Upper lobe of left lung (tissue), 6 donors: ENCODE results near the gene ACACA. TPM values are rescaled to one million over a fixed set of nuclear protein-coding genes. Genes with fewer than 3 reads are reported as not detected.

Experiments
- ATAC-seq, 2 donors: fragments of 200-7000 bp; cut with Tn5 transposase; one replicate each; pipeline ENCODE4 v1.9.1; 2022; ENCODE audit warnings: mild to moderate bottlenecking in 2 of 2, moderate library complexity in 2 of 2; ENCODE audit not compliant: low FRiP score in 2 of 2
- DNase-seq, 2 donors: peaks; one replicate each; pipeline ENCODE4 v3.0.0-alpha.2; 2019 to 2020
- H3K27ac ChIP-seq, 4 donors: fragments of 200-600 bp; sonication (generic); one replicate each; pipeline ENCODE4 v1.5.1; 2016 to 2019
- H3K27me3 ChIP-seq, 4 donors: fragments of 200-600 bp; sonication (generic); one replicate each; pipeline ENCODE4 v1.5.1; 2017 to 2019
- H3K36me3 ChIP-seq, 4 donors: fragments of 200-600 bp; sonication (generic); one replicate each; pipeline ENCODE4 v1.5.1; 2016 to 2019
- H3K4me1 ChIP-seq, 4 donors: fragments of 200-600 bp; sonication (generic); one replicate each; pipeline ENCODE4 v1.5.1; 2018 to 2019
- H3K4me3 ChIP-seq, 4 donors: fragments of 200-600 bp; sonication (generic); one replicate each; pipeline ENCODE4 v1.5.1; 2017 to 2019; ENCODE audit warnings: mild to moderate bottlenecking in 2 of 4, moderate library complexity in 1 of 4
- H3K9me3 ChIP-seq, 4 donors: fragments of 200-600 bp; sonication (generic); one replicate each; pipeline ENCODE4 v1.5.1; 2018 to 2019
- EP300 ChIP-seq, 4 donors: sonication (generic); formaldehyde crosslinking; IDR thresholded peaks; one replicate each; pipeline ENCODE4 v1.5.1; 2017; ENCODE audit warnings: antibody characterized with exemption in 4 of 4, control low read depth in 2 of 4
- POLR2A ChIP-seq, 4 donors: fragments of 450-650 bp; IDR thresholded peaks; one replicate each; pipeline ENCODE4 v1.5.1; 2016 to 2017; ENCODE audit warnings: antibody characterized with exemption in 4 of 4, mild to moderate bottlenecking in 2 of 4
- POLR2AphosphoS5 ChIP-seq, 2 donors: sonication (generic); formaldehyde crosslinking; IDR thresholded peaks; one replicate each; pipeline ENCODE4 v1.5.1; 2017; ENCODE audit warnings: antibody characterized with exemption in 2 of 2
- WGBS, 2 donors: methylation state at CpG; one replicate each; pipeline ENCODE4 v1.1.5; 2017 to 2018; 5-methylcytosine and 5-hydroxymethylcytosine counted together
- total RNA-seq, 6 donors: library from RNA; depleted of rRNA in 4 of 6; stranded (reverse); fragments of >200 nt in 4 of 6; gene quantifications; one replicate each; pipeline versions ENCODE4 v1.1.0 to v1.2.1, GENCODE V29; 2016 to 2021
- TF ChIP-seq, protein P1 (sequence below), 6 experiments: fragments of 450-650 bp in 4 of 6; fragments of 200-600 bp in 2 of 6; sonication (generic) in 2 of 6; IDR thresholded peaks; one replicate each; pipeline ENCODE4 v1.5.1; 2016 to 2019; ENCODE audit warnings: antibody characterized with exemption in 6 of 6
- donor health status: DM: no; HTN: no; CAD: no; lungs with moderate emphysema.
- donor health status: DM: no; HTN: yes; CAD: no; lungs with severe emphysema.

The ACACA gene
- total RNA-seq, 6 donors from 2014 or later = 55.7 to 129 (median 91.9) TPM

DNA sequence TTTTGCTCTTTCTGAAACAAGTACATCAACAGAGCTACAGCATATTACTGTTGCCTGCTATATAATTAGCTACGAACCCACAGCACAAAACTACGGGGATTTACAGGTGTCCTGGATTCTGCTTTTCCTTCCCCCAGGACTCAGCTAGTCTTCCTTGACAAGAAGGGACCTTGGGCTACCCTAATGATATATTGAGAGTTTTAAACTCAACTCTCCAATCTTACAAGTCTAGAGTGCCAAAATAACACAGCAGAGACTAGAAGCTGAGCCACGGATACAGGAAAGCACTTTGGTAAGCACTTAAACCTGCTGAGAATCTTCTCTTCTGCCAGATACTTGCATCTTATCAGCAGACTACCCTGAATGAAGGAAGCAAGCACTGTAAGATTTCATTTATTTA lies 192.2 kb downstream of the ACACA start:
- DNase-seq (no peak), ATAC-seq (no peak)
- WGBS, 2 donors = 91 to 93% methylated on average over 3 of the region's 3 CpGs

GRCh38 chr17:37213927-37214326 lies 192.7 kb downstream of the ACACA start:
- H3K9me3 ChIP-seq = no peaks in the 10 kb centered on the region
- ATAC-seq = no peak
- H3K36me3 ChIP-seq = peaks cover 0 to 21% (median 9%) of the 10 kb centered on the region in 4 donors
- TF ChIP-seq POLR2A (IDR thresholded peaks at IDR 0.05) (no peak), POLR2AphosphoS5 (IDR thresholded peaks at IDR 0.05) (no peak), EP300 (IDR thresholded peaks at IDR 0.05) (no peak)
- TF ChIP-seq, protein P1, sequence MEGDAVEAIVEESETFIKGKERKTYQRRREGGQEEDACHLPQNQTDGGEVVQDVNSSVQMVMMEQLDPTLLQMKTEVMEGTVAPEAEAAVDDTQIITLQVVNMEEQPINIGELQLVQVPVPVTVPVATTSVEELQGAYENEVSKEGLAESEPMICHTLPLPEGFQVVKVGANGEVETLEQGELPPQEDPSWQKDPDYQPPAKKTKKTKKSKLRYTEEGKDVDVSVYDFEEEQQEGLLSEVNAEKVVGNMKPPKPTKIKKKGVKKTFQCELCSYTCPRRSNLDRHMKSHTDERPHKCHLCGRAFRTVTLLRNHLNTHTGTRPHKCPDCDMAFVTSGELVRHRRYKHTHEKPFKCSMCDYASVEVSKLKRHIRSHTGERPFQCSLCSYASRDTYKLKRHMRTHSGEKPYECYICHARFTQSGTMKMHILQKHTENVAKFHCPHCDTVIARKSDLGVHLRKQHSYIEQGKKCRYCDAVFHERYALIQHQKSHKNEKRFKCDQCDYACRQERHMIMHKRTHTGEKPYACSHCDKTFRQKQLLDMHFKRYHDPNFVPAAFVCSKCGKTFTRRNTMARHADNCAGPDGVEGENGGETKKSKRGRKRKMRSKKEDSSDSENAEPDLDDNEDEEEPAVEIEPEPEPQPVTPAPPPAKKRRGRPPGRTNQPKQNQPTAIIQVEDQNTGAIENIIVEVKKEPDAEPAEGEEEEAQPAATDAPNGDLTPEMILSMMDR (IDR thresholded peaks at IDR 0.05) = no peak
- no peaks in the 10 kb centered on the region for H3K27me3 ChIP-seq
- no peaks in the 10 kb centered on the region for H3K4me1 ChIP-seq
- 87 to 89% methylated on average over 2 of the region's 2 CpGs for WGBS, 2 donors
- no peak overlapping the region for H3K4me3 ChIP-seq
- H3K27ac ChIP-seq = no peak overlapping the region
- no peak for DNase-seq

More for the DNA sequence above, 192.2 kb downstream of the ACACA start:
- H3K4me3 ChIP-seq = no peak overlapping the region
- no peak for TF ChIP-seq POLR2AphosphoS5 (IDR thresholded peaks at IDR 0.05)
- TF ChIP-seq POLR2A (IDR thresholded peaks at IDR 0.05) = no peak
- TF ChIP-seq EP300 (IDR thresholded peaks at IDR 0.05) = no peak
- TF ChIP-seq, protein P1 (IDR thresholded peaks at IDR 0.05) = no peak
- no peaks in the 10 kb centered on the region for H3K27me3 ChIP-seq
- no peaks in the 10 kb centered on the region for H3K4me1 ChIP-seq
- H3K27ac ChIP-seq = no peak overlapping the region
- H3K36me3 ChIP-seq = peaks cover 0 to 26% (median 11%) of the 10 kb centered on the region in 4 donors
- H3K9me3 ChIP-seq = no peaks in the 10 kb centered on the region

DNA sequence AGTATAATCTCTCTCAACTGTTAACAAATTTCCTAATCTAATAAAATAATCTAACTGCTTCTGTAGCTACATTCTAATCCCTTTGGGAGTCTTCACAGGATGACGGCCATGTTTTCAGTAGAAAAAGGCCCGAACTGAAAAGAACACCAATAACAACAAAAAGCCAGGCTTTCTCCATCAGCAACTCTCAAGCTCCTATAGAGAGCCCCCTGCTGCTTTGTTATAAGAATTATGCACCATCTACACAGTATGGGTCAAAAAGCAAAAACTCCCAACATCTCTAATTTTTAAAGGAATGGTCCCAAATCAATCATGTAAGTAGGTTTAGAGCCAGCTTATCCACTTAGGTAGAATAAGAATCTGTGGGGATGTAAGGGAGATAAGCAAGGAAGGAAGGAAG lies 194.5 kb downstream of the ACACA start:
- Histone ChIP-seq H3K4me1 (no peaks in the 10 kb centered on the region), H3K4me3 (no peak overlapping the region), H3K36me3 (peaks cover 0 to 23% (median 11%) of the 10 kb centered on the region in 4 donors), H3K9me3 (no peaks in the 10 kb centered on the region), H3K27me3 (no peaks in the 10 kb centered on the region), H3K27ac (no peak overlapping the region)
- WGBS, 2 donors = 86 to 92% methylated on average over 2 of the region's 2 CpGs
- ATAC-seq = no peak
- TF ChIP-seq EP300 (IDR thresholded peaks at IDR 0.05) = no peak
- TF ChIP-seq, protein P1 (IDR thresholded peaks at IDR 0.05) = no peak
- no peak for TF ChIP-seq POLR2A (IDR thresholded peaks at IDR 0.05)
- TF ChIP-seq POLR2AphosphoS5 (IDR thresholded peaks at IDR 0.05) = no peak
- DNase-seq = no peak

DNA sequence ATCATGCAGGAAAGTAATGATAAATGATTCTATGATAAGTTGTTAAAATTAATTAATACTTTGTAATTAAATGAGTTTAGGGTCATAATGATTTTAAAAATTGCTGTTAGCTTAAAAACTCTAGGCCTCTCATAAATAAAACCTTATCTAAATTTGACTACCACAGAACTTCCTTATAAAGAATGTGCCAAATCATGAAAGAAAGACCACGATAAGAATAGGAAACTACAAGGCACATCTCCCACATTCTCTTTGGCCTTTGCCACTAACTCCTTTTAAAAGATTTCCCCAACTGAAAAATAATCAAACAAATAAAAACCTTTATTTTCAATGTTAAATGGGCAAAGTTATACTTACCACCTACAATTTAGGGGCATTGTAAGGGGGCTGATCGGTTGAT lies 195.5 kb downstream of the ACACA start:
- H3K27me3 ChIP-seq = no peaks in the 10 kb centered on the region
- ATAC-seq = no peak
- H3K9me3 ChIP-seq = no peaks in the 10 kb centered on the region
- no peak for DNase-seq
- peaks cover 0 to 34% (median 10%) of the 10 kb centered on the region in 4 donors for H3K36me3 ChIP-seq
- WGBS, 2 donors = 67 to 69% methylated on average over 2 of the region's 2 CpGs
- H3K4me3 ChIP-seq = no peak overlapping the region
- H3K4me1 ChIP-seq = no peaks in the 10 kb centered on the region
- no peak overlapping the region for H3K27ac ChIP-seq
- TF ChIP-seq EP300 (IDR thresholded peaks at IDR 0.05) (no peak), POLR2A (IDR thresholded peaks at IDR 0.05) (no peak), POLR2AphosphoS5 (IDR thresholded peaks at IDR 0.05) (no peak)
- TF ChIP-seq, protein P1 (IDR thresholded peaks at IDR 0.05) = no peak

- 92 to 100% methylated on average over 1 of the region's 1 CpG for WGBS, 2 donors
- Histone ChIP-seq H3K9me3 (no peaks in the 10 kb centered on the region), H3K27ac (no peak overlapping the region), H3K36me3 (peaks cover 3 to 43% (median 19%) of the 10 kb centered on the region in 4 donors), H3K4me1 (no peaks in the 10 kb centered on the region), H3K4me3 (no peak overlapping the region), H3K27me3 (no peaks in the 10 kb centered on the region)
- DNase-seq = no peak
- TF ChIP-seq POLR2A (IDR thresholded peaks at IDR 0.05) (no peak), POLR2AphosphoS5 (IDR thresholded peaks at IDR 0.05) (no peak), EP300 (IDR thresholded peaks at IDR 0.05) (no peak)
- TF ChIP-seq, protein P1 (IDR thresholded peaks at IDR 0.05) = no peak
- no peak for ATAC-seq
Measured at GRCh38 chr17:37207103-37207502, 199.5 kb downstream of the ACACA start.
